DMS 273 treated with DMSO at 0.1 percent for 48 hours (cell line): ENCODE data around the gene DGKH.

Experiments
- DNase-seq: peaks from one replicate; lab custom pipeline; 2025; lab: John Stamatoyannopoulos, UW

DGKH gene

GRCh38 chr13:42232671-42233070 is 184.2 kb downstream of the DGKH start:
- DNase-seq, result no peak

- DNase-seq, result no peak
These were observed 185.3 kb downstream of the DGKH start for GRCh38 chr13:42233726-42234125.

GRCh38 chr13:42239161-42239560 is 190.7 kb downstream of the DGKH start:
- DNase-seq, result no peak

DNA sequence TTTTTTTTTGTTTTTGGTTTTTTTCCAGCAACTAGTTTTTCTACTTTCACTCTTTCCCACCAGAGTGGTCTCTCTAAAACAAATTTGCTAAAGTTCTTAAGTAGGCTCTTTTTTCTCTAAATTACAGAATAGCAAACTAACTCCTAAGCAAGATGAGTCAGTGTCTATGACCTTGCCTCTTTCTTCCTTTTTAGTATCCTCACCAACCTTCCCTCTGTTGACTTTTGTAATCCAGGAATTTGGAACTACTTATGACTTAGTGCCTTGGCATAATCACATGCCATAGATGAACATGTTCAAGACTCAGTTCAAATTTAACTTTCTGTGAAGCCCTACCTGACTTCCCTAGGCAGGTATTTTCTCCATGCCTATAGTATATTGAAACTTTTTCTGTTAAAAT is 191.2 kb downstream of the DGKH start:
- no peak for DNase-seq

DNA sequence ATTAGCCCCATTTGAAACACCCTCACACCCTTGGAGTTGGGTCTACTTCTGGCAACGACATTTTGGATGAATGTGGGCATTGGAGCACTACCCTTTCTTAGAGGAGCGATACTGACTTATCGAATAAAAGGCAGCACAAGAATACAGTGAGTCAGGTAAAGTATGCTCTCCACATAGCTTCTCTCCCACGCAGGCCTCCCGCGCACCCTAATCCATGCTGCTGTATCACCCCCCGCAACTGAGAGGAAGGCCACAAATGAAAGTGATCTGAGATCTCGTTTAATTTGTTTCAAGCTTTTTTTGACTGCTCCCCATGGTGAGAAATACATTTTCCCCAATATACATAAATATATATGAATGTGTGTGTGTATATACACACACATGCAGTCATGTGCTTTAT is 198.1 kb downstream of the DGKH start:
- no peak for DNase-seq

GRCh38 chr13:42247883-42248282 is 199.4 kb downstream of the DGKH start:
- no peak for DNase-seq

- DNase-seq, result no peak
These were observed 207.4 kb downstream of the DGKH start for GRCh38 chr13:42255886-42256285.

DNA sequence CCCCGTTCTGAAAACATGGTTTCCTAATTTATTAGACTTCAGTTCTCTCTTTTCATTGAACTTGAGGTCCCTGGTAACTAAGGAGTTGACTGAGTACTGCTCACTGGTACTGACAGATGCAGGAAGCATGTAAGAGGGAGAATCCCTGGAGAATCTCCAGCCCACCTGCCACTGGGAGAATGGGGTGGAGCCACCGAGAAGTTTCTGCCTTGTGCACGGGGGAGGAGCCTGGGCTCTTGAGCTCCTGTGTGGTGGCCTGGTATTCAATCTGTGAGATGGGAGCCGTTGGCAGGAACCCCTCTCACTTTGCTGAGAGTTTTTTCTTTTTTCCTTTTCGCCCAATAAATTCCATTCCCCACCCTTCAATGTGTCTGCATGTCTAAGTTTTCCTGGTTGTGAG is 210.3 kb downstream of the DGKH start:
- DNase-seq, result no peak

DNA sequence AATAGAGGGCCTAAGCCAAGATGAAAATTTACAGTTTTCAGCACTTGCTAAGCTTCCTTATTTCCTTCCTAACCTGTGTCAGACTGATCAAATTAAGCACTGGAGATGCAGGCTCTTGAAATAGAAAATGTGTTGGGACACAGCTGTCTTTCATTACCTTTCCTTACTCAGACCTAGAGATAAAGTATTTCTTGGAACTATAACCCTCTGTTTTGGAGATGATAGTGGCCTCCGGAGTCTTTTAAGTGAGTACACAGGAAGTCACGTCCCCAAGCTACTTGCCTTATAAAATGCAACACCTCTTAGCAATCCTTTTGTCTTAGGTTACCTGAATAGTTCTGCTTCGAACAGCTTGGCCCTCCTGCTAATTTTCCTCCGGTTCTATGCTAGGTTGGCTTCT is 211.1 kb downstream of the DGKH start:
- DNase-seq, result no peak

GRCh38 chr13:42260903-42261654 is 212.6 kb downstream of the DGKH start:
- DNase-seq, result no peak

- no peak for DNase-seq
These were observed 218.0 kb downstream of the DGKH start for GRCh38 chr13:42266473-42266872.

GRCh38 chr13:42270160-42270856 is 221.9 kb downstream of the DGKH start:
- DNase-seq, result no peak

GRCh38 chr13:42270857-42271215 is 222.4 kb downstream of the DGKH start:
- DNase-seq, result no peak

DNA sequence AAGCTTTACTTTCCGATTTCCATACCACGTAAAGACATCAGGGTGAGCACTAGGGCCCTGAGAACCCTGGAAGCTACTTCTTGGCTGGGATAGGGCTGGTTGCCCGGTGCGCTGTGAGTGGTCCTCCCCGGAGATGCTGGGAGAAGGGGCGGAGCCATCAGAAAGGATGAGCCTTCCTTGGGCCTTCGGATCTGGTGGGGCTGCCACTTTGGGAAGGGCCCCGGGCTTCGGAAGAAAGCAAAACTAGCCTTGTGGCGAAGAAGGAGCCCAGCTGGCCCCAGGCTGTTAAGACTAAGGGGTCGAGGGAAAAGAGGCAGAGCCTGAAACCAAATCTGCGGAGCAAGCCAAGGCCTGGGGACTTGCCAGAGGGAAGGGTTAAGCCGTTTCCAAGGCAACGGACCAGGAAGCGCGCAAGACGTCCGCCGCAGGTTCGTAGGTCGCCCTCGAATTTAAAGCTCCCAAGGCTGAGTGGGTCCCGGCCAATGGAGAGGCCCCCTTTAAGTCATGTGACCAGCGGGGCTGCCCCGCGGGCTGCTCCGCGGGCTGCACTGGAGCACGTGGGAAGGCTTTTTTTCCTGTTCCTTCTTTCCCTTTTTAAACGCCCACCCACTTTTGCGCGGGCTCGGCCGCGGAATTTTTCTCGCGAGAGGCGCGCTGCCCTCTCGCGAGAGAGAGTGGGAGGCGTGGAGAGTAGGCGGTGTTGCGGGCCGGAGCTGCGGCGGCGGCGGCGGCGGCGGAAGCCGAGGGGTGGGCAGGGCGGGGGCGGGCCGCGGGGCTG is 223.1 kb downstream of the DGKH start:
- DNase-seq, result peak; percentile 84

DNA sequence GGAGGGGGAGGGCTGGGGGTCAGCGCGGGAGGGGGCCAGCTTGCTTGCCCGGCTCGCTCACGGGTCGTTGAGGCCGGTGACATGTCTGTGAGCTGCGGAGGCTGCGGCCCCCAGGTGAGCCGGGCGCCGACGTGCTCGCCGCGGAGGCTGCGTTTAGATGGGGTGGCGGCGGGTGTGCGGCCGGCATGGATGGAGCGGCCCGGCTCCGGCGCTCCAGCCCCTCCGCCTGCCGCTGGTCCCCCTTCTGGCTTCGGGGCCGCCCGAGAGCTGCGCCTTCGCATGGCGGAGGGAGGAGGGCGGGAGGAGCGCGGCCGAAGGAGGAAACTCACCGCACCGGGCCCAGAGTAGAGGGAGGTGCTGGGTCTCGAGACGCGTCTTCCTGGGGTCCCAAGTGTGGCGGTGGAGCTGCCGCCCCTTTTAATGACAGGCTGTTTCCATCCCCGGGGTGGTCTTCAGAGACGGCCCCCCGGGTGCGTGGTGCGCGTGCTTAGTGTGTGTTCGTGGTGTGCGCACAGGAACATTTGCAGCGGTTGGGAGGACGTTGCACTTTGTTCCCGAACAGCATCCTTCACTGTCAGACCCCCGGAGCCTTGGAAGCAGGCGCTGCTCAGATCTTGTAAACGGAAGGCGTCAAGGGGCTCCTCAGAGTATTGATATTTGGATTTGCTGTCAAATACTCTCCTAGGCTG is 223.8 kb downstream of the DGKH start, which contains the start of gene AKAP11:
Gene AKAP11, plus strand, starts transcription at position 38 of the 689 bp plus-strand sequence. CDS start 14,197 bp downstream, outside the sequence.
- peak; percentile 16 for DNase-seq

DNA sequence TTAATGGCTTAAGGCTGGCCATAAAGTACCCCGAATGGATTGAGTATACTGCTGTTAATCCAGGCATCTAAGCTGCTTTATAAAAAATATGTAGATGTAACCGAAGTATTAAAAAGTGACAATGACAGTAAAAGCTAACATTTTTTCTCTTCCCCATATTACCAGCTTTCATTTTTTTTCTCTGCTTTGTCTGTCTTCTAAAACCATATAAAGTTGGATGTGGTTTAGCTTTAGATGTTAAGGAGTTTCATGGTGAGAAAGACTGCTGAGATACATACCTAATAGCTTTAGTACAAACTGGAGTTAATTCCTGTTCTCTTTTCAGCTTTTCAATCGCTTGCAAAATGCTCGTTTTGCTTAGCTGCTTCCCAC is 224.3 kb downstream of the DGKH start:
- no peak for DNase-seq

GRCh38 chr13:42274386-42275097 is 226.1 kb downstream of the DGKH start:
- DNase-seq, result no peak

DNA sequence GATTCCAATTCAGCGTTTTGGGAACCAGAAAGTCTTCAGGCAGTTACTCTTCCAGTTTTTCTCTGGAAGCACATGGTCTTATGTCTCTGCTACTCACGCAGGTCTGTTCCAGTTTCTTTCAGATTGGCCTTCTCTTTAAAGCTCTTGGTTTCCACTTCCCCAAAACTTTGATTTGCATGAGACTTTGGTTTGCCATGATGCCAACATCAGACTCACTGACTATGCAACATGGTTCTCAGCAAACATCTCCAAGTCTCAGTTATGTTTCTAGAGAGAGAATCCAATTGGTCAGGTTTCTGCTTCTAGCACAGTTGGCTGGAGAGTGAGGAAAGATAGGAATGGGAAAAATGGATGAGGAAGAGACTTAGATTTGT is 226.6 kb downstream of the DGKH start:
- DNase-seq, result no peak

DNA sequence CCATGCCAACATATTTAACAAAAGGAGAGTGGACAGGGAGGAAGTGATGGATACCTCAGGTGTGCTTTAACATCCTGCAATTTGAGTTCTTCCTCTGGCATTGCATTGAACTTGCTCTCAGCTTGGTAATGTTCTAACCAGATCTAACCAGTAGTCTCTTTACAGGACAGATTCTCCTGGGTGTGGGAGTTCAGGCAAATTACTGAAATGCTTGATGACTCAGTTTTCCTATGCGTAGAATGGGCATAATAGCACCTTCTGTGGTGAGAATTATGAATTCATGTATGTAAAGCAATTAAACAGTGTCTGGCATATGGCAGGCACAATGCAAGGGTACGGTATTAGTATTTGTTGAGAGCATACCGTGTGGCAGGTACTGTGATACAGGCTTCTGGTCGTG is 227.1 kb downstream of the DGKH start:
- DNase-seq, result no peak

DNA sequence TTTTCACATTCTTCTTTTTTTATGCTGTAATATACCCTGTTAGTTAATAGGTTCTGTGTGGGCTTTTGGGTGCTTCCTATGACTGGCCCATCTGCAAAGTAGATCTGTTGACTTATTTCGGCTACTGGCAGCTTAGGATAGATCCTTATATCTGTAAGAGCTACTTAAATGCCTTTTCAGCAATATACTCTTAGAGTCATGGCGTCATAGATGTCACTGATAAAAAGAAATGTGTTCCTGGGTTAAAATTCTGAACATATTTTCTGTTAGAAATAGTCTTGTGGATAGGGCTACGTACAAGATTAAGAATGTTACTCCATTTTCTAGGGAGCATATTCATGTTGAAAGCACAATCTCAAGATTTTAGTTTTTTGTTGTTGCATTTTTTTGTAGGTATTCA is 228.2 kb downstream of the DGKH start:
- DNase-seq, result no peak

DNA sequence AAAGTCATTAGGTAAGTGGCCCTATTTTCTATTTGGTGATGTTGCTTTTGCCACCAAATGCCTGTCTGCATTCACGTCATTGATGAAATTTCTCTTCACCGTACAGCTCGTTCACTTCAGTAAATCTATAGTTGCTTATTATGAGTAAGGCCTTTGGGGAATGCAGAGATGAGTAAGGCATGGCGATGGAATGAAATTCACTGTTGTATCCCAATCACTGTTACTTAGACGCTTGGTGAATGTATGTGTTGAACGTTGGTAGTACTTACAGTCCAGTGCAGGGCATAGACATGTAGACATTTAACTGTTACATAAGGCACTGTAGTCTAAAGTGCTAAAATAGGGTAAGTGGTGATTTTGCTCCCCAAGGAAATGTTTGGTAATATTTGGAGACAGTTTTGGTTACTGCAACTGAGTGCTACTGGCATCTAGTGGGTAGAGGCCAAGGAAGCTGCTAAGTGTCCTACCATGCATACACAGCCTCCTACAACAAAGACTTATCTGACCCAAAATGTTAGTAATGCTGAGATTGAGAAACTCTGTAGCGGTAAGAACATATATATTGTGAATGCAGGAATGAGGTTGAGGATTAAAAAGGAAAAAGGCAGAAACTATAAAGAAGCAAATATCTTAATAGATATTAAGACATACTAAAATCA is 229.3 kb downstream of the DGKH start:
- DNase-seq, result no peak
